Measurements from ENCODE around the gene C11orf91.
"Not testable (repeated sequence)": the region's sequence is repeated elsewhere in the genome, so short reads cannot be mapped to it uniquely, and the experiment has no call there.

Gene C11orf91, protein sequence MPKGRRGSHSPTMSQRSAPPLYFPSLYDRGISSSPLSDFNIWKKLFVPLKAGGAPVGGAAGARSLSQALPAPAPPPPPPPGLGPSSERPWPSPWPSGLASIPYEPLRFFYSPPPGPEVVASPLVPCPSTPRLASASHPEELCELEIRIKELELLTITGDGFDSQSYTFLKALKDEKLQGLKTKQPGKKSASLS

DNA sequence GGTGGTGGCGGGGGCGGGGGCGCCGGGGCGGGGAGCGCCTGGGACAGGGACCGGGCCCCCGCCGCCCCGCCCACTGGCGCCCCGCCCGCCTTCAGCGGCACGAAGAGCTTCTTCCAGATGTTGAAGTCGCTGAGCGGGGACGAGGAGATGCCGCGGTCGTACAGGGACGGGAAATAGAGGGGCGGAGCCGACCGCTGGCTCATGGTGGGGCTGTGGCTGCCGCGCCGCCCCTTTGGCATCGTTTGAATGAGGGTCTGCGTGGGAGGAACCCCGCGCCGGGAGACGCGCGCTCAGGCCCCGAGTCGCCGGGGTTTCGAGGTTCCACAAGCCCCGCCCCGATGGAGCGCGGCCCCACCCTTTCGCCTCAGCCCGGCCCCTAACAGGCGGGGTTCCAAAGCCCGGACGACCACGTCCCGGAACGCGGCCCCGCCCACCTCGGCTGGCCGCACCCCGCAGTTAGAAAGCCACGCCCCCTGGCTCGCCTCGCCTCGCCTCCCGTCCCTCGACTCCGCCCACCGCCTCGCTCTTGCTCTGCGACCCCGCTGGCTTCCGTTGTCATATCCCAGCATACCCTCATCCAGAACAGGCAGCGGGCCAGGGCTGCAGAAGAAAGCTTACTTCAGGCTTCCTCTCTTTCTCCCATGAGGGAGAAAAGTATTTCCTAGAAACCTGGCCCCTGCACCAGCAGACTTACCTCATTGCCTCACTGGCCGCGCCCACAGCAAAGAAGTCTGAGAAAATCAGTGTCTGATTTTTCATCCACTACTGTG lies at the start of gene C11orf91:
C11orf91 (minus strand) TSS at position 325 of the 770 bp plus-strand sequence; CDS start at position 239, 86 bp downstream.
- peak; percentile 66 for DNase-seq (ENCODE audit: low spot score)

DNA sequence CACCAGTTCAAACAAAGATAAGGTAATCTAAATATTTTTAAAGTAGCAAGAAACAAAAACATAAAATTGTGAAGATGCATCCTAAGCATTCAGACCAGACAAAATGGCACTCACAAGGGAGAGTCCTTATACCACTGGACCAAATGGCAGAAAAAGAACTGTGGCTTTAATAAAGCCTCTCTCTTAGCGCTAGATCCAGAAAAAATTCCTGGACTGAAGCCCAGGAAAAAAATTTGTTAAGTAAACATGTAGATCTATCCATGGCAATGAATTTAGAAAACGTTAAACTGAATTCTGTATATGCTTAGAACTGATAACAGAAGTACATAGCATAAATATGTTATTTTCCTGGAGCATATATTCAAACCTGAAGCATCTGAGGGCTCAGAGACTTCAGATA lies 47.4 kb upstream of the C11orf91 start:
- DNase-seq (ENCODE audit: low spot score), result no peak

DNA sequence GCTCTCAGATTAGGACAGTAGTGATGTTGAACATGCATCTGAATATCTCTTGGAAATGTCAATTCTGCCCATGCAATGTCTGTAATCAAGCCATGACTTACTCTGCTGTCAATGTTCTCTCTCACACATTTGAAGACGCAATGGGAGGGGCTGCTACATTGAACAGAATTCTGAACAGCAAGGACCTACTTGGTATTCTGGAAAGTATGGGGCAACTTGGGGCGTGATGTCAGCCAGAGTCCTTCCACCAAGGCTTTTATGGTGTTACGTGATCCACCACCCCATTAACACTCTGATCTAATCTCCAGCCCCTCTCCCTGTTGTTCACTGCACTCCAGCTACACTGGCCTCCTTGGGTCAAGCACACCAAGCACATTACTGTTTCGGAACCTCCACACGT lies 42.7 kb upstream of the C11orf91 start:
- DNase-seq (ENCODE audit: low spot score), result no peak

DNA sequence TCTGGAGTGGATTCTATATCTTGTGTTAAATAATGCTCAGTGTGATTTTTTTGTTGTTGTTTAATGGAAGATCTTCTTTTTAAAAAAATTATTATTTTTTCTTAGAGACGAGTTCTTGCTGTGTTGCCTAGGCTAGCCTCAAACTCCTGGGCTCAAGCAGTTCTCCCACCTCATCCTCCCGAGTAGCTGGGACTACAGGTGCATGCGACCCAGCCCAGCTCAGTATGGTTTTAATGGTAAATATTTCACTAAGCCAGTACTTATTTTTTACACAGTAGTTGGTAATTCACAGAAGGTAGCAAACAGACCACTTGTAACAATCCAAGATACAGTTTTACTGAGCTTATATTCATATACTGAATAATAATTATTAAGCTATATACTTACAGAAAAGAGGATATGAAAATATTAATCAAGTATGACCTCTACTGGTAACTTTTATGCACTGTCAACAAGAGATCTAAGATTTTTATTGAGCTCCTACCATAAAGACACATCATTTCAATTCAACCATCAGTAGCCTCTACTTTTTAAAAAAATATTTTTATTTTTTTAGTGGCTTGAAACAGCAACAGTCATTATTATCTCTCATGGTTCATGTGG lies 41.7 kb upstream of the C11orf91 start:
- no peak for DNase-seq (ENCODE audit: low spot score)

DNA sequence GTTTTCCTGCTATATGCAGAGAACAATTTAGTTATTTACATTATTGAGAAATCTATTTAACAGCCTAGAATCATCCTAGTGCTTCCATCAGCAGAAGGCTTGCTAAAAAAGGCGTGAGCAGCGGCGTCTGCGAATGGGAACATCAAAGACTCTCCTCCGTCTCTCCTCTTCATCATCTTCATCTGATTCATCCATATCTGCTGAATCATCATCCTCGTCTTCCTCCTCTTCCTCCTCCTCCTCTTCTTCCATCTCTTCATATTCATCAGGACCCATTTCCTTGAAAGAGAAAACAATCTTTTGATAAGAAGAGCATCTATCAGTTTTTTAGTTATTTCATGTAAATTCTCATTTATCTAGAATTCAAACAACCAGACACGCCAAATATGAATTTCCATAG lies 41.2 kb upstream of the C11orf91 start:
- no peak for DNase-seq (ENCODE audit: low spot score)

DNA sequence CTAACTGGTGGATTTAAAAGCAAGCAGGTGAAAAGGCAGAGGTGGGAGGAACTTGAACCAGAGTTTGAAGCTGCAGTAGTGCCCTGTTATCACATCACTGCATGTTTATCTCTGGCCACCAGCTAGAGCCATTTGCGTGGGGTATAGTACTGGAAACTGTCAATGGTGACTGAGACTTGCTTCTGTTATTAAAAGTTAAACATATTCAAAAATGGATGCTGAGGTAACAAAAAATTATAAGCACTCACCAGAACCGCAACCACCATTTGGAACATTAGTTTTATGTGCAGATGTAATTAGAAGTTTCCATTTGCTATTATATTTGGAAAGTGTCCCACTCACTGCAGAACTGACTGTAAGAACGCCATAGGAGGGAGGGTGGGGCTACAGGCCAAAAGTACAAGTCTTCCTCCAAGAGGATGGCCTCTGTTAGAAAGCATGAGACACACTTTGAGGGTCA lies 36.8 kb upstream of the C11orf91 start:
- no peak for DNase-seq (ENCODE audit: low spot score)

DNA sequence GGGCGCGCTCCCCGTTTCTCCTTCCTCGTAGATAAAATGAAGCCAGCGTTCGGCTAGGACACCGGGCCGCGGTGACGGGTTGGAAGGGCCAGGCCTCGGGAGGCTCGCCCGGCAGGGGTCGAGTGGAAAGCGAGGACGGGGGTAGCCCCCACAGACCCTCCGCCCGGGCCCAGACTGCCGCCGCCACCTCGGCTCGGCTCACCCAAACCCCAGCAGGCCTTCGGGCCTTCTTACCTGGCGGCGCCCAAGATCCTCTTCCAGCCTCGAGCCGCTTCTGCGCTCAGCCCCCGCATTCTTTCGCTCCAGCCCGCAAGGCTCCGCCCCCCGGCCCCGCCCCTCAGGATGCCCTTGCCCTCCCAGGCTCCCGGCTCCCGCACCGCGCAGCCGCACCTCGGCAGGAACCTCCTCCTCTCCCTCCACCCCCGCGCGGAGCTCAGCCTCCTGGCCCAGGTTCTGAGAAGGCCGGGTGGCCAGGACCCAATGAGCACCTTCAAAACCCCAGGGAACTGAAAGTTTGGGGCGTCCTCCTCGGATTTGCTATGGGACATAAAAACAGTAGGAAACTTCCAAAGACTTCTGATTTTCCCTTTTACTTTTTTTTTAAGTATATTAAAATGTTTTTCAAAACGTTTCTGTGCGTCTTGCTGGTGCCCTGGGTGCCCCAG lies 35.7 kb upstream of the C11orf91 start, which contains the start of gene CD59:
CD59 (minus strand) TSS at position 276 of the 665 bp plus-strand sequence. CDS start 13,978 bp downstream, outside the sequence.
- peak; percentile 78 for DNase-seq (ENCODE audit: low spot score)

DNA sequence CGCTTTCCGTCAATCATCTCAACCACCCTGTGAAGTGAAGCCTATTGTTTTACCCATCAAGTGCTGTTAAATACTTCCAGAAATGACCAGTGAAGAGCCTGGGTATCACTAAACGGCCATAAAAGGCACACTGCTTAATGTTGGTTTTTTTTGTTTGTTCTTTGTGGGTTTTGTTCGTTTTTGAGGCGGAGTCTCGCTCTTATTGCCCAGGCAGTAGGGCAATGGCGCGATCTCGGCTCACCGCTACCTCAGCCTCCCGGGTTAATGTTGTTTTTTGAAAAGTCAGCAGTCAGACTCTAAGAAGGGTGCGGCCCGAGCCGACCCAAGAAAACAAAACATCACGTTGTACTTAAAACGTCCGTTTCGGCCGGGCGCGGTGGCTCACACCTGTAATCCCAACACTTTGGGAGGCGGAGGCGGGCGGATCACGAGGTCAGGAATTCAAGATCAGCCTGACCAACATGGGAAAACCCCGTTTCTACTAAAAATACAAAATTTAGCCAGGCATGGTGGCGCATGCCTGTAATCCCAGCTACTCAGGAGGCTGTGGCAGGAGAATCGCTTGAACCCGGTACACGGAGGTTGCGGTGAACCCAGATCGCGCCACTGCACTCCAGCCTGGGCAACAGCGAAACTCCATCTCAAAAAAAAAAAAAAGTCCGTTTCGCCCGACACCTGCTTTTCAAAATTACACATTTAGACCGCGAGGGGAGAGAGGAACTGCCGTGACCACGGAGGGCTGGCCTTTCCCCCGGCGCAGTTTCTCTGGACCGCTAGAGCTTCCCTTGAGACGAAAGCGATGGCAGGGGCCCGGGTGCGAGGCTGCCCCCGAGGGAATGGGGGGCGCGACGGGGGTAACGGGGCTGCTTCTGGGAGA lies 34.9 kb upstream of the C11orf91 start:
- no peak for DNase-seq (ENCODE audit: low spot score)

DNA sequence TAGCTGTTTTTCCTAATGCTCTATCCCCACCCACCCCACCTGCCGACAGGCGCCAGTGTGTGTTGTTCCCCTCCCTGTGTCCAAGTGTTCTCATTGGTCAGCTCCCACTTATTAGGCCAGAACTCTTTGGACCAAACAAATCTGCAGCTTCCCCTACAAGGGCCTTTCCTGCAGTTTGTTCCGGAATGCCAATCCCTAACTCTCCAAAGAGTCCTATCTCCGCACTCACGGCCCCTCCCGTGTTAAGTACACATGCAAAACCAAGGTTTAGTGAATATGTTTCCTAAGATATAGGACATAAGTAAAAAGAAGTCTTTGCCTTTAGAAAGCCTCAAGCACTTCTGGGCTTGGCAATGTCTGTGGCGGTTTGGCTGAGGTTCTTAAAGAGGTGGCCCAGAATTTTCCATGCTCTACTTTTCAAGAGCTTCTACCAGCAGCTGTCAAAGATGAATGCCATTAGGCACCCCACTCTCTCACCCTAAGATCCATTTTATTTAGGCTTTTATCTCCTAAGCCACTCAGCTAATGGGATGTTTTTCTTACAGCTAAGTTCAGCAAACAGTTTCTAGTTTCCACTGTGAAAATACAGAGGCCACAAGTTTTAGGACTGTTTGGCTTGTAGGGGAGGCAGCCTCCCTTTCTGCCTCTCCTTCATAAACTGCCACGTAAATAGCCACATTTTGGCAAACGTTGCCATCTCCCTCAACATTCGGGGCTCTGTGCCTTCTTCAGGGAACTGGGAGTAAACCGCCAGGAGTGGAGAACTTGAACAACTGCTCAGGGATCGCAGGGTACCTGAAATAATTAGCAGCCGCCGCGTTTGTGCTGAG lies 34.0 kb upstream of the C11orf91 start:
- DNase-seq (ENCODE audit: low spot score), result no peak

DNA sequence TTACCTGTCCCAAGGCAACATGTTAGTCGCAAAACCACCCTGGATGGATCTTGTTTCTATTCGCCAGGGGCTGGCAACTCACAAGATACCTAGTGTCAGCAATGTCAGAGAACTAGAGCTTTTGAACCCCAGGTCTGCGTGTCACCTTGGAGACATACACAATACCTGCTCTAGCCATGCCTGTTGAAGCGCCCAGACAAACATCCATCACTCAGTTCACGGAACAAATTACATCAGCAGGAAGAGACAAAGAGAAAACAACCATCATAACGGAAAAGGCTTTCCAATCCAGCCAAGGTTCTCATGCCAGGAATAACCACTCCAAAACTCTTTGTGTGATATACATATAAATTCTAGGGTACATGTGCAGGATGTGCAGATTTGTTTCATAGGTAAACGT lies 33.4 kb upstream of the C11orf91 start:
- no peak for DNase-seq (ENCODE audit: low spot score)

DNA sequence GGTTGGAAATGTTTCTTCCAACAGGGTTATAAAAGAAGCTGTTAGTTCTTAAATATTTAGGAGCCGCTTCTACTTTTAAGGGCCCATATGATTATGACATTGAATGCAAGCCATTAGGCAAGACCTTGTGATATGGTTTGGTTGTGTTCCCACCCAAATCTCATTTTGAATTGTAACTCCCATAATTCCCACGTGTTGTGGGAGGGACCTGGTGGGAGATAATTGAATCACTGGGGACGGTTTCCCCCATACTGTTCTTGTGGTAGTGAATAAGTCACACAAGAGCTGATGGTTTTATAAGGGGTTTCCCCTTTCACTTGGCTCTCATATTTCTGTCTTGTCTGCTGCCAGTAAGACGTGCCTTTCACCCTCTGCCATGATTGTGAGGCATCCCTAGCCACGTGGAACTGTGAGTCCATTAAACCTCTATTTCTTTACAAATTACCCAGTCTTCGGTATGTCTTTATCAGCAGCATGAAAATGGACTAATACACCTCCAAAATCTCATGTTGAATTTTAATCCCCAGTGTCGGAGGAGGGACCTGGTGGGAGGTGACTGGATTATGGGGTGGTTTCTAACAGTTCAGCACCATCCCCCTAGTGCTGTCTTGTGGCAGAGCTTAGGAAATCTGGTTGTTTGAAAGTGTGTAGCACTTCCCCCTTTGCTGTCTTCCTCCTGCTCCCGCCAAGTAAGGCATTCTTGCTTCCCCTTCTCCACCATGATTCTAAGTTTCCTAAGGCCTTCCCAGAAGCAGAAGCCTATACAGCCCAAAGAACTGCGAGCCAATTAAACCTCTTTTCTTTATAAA lies 31.3 kb upstream of the C11orf91 start:
- no peak for DNase-seq (ENCODE audit: low spot score)

DNA sequence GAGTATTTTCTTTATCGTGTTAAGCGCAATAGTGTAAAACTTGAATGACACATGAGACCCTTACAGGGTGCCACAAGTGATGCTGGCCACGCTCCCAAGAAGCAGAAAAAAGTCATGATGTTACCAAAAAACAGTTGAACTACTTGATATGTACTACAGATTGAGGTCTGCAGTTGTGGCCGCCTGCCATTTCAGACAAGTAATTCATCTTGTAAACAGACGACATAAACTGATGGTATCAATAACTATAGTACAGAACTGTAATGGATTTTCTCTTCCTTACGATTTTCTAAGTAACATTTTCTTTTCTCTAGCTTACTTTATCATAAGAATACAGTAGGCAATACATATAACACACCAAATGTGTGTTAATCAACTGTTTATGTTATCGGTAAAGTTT lies 30.1 kb upstream of the C11orf91 start:
- no peak for DNase-seq (ENCODE audit: low spot score)

DNA sequence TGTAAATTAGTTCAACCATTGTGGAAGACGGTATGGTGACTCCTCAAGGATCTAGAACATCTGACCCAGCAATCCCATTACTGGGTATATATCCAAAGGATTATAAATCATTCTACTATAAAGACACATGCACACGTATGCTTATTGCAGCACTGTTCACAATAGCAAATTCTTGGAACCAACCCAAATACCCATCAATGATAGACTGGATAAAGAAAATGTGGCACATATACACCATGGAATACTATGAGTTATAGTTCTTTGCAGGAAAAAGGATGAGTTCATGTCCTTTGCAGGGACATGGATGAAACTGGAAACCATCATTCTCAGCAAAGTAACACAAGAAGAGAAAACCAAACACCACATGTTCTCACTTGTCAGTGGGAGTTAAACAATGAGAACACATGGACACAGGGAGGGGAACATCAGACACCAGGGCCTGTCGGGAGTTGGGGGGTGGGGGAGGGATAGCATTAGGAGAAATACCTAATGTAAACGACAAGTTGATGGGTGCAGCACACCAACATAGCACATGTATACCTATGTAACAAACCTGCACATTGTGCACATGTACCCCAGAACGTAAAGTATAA lies 28.5 kb upstream of the C11orf91 start:
- DNase-seq (ENCODE audit: low spot score), result not testable (repeated sequence)

DNA sequence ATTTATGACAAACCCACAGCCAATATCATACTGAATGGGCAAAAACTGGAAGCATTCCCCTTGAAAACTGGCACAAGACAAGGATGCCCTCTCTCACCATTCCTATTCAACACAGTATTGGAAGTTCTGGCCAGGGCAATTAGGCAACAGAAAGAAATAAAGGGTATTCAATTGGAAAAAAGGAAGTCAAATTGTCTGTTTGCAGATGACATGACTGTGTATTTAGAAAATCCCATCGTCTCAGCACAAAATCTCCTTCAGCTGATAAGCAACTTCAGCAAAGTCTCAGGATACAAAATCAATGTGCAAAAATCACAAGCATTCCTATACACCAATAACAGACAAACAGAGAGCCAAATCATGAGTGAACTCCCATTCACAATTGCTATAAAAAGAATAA lies 26.9 kb upstream of the C11orf91 start:
- DNase-seq (ENCODE audit: low spot score), result not testable (repeated sequence)

DNA sequence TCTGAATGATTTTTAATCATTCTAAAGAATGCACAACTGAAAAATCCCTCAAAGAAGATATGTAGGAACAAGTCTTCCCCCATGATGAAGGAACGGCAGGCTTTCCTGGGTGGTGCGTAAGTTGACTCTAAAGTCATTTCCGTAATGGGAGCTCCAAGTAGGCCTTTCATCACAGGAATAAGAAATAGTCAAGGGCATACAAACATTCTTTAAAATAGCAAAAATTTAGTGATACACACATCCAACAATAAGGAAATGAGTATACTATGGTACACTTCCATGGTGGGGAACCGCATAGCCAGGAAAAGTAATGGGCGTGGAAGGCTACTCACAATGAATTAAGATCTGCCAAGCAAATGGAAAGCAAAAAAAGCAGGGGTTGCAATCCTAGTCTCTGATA lies 24.9 kb upstream of the C11orf91 start:
- DNase-seq (ENCODE audit: low spot score), result no peak

DNA sequence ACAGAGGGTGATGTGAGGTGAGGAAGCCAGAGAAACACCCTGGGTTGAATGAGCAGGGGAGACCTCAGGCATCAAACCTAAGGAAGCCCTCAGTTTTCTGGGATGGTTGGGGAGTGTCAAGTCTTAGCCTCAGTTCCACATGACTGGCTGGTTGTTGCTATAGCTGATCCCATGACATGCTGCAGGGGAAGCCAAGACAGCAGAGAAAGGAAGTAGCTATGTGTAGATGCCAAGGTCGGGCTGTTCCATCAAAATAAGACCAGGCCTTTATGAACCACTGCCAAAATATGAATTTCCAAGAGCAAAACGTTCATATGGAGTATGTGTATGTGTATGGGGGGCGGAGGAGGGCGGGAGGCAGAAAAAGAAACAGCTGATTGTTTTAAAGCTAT lies 24.0 kb upstream of the C11orf91 start:
- DNase-seq (ENCODE audit: low spot score), result no peak

DNA sequence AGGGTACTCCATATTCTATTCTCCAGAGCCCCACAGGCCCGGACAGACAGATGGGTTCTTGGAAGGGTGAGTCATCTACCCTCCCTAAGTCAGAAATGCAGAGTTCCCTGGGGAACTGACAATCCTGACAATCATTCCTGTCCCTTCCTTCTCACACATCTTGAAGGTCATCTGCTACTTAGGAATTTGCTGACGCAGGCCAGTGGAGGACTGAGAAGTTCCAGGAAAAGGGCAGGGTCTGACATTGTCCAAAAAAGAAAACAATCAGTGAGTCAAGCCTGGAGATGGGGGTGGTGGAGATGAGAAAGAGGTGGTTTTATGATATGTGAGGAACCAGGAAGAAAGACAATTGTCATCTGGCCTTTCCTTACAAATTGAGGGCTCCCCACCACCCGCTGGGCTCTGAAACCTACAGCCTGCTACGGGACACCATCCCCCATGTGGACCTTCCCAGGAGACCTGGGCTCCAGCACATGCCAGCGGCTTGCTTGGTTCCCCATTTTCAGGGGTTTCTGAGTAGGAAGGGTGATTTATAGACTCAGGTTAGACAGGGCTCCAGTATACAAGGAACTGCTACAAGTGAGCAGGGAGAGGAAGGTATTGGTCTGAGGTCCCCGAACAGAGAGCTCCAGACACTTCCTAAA lies 22.7 kb upstream of the C11orf91 start:
- no peak for DNase-seq (ENCODE audit: low spot score)

DNA sequence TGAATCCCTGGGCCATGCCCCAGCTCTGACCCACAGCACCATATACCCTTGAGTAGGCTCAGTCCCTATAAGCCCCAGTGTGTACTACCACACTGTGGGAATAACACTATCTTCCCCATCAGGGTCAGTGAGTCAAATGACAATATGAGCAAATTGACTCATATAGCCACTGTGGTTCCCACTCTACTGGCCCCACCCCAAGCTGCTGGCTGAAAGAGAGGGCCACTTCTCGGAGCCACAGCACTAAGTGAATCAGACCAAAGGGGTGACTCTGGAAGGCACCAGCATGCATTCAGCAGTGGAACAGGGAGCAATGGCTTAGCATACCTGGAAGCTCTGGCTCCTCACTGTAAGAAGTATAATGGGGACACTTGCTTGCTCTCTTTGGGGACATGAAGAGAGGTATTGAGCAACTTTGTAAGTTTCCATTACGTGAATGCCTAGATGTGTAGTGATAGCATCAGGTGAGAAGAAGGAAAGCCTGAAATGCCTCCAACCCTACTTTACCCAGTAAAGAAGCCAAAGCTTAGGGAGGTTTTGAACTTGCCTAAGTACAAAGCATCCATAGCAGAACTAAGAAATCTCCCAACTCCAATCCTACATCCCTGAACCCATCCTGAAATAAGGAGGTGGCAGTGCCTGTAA lies 22.1 kb upstream of the C11orf91 start:
- DNase-seq (ENCODE audit: low spot score), result no peak

Data from HuH-7.5 (cell line).